ENCODE measurements around the gene SPDYC.
"Not testable (repeated sequence)": the region's sequence is repeated elsewhere in the genome, so short reads cannot be mapped to it uniquely, and the experiment has no call there.

SPDYC gene

DNA sequence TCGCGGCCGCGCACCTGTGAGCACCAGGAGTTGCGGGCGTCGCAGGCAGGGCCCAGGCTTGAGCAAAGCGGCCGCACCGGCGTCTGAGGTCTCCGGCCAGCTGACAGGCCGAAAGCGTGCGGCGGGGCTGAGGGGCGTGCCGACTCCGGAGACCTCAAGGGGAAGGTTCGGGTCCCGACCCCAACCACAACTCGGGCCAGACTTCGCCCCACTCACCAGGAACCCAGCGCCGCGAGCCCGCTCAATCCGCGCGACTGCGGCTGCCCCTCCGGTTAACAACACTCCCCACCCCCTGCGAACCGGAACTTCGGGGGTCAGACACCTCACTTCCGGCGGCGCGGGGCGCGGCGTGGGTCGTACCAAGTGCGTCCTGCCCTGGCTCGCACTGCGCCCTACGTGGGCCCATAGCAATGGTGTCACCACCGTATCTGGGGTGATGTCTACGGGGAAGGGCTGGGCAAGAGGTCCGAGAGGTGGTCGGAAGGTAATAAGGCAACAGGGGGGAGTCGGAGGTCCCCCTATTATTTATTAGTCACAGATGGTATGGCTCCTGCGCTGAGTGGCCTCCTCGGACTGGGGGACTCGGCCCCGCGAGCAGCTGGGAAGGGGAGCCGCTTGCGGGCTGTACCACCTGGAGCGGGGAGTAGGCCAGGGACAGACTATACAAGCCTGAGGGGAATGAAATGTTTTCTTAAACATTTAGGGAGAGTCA is 35.6 kb upstream of the SPDYC start, which contains the start of gene SYVN1:
Gene SYVN1 (minus strand): TSS at position 280 of the 712 bp plus-strand sequence. CDS start 918 bp downstream, outside the sequence.
- DNase-seq: peak; percentile 93

GRCh38 chr11:65134952-65135632 is 34.9 kb upstream of the SPDYC start:
- peak; percentile 94 for DNase-seq

DNA sequence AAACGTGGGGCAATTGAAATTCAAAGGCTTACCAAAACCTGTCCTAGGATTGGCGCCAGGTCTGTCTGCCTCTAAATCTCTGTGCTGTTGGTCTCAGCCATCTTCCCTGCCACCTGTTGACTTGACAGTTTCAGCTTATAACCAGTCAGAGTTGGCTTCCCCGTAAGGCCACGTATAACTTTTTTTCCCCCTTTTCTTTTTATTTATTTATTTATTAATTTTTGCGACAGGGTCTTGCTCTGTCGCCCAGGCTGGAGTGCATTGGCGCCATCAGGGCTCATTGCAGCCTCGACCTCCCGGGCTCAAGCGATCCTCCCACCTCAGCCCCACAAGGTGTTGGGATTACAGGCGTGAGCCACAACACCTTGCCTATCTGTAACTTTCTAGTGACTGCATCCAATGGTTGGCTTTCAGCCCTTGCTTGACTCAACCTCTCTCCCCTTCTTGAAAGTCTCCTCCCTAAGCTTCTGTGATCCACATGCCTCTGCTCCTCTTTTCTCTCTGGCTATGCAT is 34.3 kb upstream of the SPDYC start:
- no peak for DNase-seq

GRCh38 chr11:65136515-65137096 is 33.4 kb upstream of the SPDYC start:
- DNase-seq: no peak

DNA sequence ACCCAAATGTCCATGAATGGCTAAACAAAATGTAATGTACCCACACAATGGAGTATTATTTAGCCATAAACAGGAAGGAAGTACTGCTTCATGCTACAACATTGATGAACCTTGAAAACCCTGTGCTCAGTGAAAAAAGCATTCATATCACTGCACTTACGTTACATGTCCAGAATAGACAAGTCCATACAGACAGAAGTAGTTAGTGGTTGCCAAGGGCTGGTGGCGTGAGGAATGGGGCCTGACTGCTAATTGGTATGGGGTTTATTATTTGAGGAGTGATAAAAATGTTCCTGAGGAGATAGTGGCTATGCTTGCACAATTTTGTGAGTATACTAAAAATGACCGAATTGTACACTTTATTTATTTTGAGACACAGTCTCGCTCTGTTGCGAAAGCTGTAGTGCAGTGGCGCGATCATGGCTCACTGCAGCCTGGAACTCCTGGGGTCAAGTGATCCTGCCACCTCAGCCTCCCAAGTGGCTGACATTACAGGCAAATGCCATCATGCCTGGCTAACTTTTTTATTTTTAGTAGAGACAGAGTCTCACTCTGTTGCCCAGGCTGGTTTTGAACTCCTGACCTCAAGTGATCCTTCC is 28.0 kb upstream of the SPDYC start:
- DNase-seq: no peak

GRCh38 chr11:65147352-65148075 is 22.5 kb upstream of the SPDYC start:
- no peak for DNase-seq

- DNase-seq: no peak
Measured at GRCh38 chr11:65148657-65149056, 21.4 kb upstream of the SPDYC start.

DNA sequence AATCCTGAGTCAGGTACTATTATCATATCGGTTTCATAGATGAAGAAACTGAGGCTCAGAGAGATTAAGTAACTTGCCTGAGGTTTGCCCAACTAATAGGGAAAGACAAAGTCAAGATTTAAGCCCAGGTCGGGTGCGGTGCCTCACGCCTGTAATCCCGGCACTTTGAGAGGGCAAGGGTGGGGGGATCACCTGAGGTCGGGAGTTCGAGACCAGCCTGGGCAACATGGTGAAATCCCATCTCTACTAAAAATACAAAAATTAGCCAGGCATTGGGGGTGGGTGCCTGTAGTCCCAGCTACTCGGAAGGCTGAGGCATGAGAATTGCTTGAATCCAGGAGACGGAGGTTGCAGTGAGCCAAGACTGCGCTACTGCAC is 19.9 kb upstream of the SPDYC start:
- not testable (repeated sequence) for DNase-seq

GRCh38 chr11:65150509-65151299 is 19.3 kb upstream of the SPDYC start:
- peak; percentile 14 for DNase-seq

DNA sequence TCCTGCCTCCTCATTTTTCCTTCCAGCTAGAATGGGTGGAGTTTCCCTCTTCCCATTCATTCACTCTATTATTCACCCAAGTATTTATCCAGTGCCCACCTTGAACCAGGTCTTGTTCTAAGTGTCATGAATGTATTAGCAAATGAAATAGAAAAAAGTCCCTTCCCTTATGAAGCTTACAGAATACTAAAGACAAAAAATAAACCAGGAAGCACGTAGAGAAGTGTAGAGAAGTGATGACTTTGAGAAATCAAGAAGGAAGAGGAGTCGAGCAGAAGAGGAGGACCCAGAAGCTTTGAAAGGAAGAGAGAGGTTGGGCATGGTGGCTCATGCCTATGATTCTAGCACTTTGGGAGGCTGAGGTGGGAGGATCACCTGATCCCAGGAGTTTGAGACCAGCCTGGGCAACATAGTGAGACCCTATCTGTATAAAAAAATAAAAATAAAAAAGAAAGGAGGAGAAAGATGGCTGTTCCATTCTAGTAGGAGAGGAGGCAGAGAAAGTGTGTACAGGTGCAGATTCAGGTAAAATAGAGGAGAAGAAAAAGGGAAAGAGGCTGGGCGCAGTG is 18.6 kb upstream of the SPDYC start:
- no peak for DNase-seq

DNA sequence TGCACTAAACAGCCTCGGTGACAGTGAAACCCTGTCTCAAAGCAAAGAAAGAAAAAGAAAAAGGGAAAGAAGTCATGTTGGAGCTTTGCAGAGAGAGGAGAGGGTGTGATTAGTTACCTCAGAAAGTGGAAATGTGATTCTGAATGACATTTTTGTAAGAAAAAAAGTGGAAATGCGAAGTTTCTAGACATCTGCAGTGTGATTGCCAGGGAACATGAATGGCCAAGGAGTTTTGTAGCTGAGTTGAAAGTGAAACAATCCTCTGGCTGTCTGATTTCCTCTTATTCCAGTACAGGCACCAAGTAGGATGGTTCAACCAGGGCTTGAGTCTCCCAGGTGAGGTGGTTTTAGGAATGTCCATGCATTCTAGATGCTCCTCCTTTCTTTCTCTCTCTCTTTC is 17.9 kb upstream of the SPDYC start:
- DNase-seq: no peak

DNA sequence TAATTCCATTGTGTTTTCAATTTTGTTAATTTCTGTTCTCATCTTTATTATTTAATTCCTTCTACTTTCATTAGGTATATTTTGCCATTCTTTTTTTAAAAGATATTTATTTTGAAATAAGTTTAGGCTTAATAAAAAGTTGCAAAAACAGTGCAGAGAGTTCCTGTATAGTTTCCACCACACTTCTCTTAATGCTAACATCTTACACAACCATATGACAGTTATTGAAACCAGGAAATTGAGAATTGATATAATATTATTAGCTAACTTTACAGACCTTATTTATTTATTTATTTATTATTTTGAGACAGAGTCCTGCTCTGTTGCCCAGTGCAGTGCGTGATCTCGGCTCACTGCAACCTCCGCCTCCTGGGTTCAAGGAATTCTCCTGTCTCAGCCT is 13.8 kb upstream of the SPDYC start:
- DNase-seq: no peak

- no peak for DNase-seq
Measured at GRCh38 chr11:65156926-65157325, 13.1 kb upstream of the SPDYC start.

DNA sequence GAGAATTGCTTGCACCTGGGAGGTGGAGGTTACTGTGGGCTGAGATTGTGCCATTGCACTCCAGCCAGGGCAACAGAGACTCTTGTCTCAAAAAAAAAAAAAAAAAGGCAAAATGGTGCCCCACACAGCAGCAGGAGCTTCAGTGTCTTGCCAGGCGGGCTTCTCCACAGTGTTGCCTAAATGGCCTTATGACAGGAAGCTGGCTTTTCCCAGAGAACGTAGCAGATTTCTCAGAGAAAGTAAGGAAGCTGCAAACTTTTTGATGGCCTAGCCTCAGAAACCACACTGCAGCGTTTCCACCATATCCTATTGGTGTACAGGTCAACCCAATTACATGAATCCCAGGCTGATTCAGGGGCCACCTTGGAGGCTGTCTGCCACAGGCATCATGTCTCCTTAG is 12.7 kb upstream of the SPDYC start:
- DNase-seq: no peak

- DNase-seq: no peak
Measured at GRCh38 chr11:65159012-65159411, 11.0 kb upstream of the SPDYC start.

DNA sequence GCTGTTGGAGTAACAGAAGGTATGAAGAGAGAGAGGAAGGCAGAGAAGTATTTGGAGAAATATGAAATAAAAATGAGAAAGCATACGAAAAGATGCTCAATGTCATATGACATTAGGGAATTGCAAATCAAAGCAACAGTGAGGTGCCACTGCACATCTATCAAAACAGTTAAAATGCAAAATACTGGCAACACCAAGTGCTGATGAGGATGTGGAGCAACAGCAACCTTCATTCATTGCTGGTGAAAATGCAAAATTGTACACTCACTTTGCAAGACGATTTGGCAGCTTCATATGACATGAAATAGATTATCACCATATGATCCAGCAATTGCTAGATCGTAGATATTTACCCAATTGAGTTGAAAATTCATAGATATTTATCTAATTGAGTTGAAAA is 9.4 kb upstream of the SPDYC start:
- DNase-seq: no peak

DNA sequence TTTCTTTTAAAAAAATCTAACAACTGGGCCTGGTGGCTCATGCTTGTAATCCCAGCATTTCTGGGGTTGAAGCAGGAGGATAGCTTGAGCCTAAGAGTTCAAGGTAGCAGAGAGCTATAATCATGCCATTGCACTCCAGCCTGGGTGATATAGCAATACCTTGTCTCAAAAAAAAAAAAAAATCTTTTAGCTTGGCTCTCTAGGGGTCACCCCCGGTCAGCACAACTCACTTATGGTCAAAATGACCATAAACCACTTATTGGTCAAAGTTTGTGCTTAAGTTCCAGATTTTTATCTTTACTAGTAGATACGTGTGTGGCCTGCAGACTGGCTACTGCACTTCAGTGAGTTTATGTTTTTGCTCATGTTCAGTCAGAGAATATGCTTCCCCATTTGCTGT is 6.3 kb upstream of the SPDYC start:
- no peak for DNase-seq

- DNase-seq: no peak
Measured at GRCh38 chr11:65165410-65166317, 4.4 kb upstream of the SPDYC start.

GRCh38 chr11:65166893-65167292 is 3.1 kb upstream of the SPDYC start:
- DNase-seq: no peak

GRCh38 chr11:65167656-65168055 is 2.4 kb upstream of the SPDYC start:
- no peak for DNase-seq

Measured in CD4-positive, alpha-beta T cell treated with Interleukin-10 for 1 hour (primary cell).